Adrenal gland (tissue), 5 donors: ENCODE data around the gene TELO2.

Experiments used
- CTCF ChIP-seq, 6 experiments: fragments of 450-650 bp in 4 of 6; fragments of 200-600 bp in 2 of 6; sonication (generic) in 1 of 6; IDR thresholded peaks; 1 replicate in 5 of 6; 2 replicates in 1 of 6; pipeline versions ENCODE4 v1.5.1 to v1.8.0; 2016 to 2021; ENCODE audit warnings: antibody characterized with exemption in 6 of 6, mild to moderate bottlenecking in 2 of 6, moderate library complexity in 1 of 6
- POLR2A ChIP-seq, 2 donors: fragments of 450-650 bp; IDR thresholded peaks; one replicate each; pipeline ENCODE4 v1.6.1; 2017; ENCODE audit warnings: antibody characterized with exemption in 2 of 2, mild to moderate bottlenecking in 2 of 2, moderate library complexity in 1 of 2
- donor health status: DM: no; HTN: no; CAD: no.

DNA sequence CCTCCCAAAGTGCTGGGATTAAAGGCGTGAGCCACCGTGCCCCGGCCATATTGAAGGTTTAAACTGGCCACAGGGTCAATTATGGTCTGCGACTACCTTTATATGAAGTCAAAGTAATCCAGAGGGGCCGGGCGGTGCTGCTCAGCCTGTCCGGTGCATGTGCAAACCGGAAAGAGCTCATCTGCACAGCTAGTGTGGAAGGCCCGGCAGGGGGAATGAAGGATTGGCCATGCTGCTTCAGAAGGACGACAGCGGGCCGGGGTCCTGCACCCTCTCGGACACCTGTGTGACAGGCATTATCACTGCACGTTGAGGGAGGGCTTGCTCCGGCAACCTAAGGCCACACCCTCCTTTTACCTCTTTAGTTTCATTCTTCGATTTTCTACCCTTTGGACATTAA is 63.9 kb downstream of the TELO2 start:
- TF ChIP-seq CTCF (IDR thresholded peaks at IDR 0.05) (no peak), POLR2A (IDR thresholded peaks at IDR 0.05) (no peak)
